Measurements from ENCODE around the gene SGPP1. TPM values are rescaled to one million over a fixed set of nuclear protein-coding genes. Genes with fewer than 3 reads are reported as not detected.
A peak's percentile ranks its signal among the peaks of the same experiment; 100 is the strongest.
"Not testable (repeated sequence)": the region's sequence is repeated elsewhere in the genome, so short reads cannot be mapped to it uniquely, and the experiment has no call there.

The SGPP1 gene
- total RNA-seq, 2 experiments from 2014 or later, result 21.0 to 35.4 TPM

GRCh38 chr14:63752449-63753169, 24.7 kb upstream of the SGPP1 start:
- H2AFZ ChIP-seq (ENCODE audit: low read length), result no peak overlapping the region
- no peaks in the 10 kb centered on the region for H3K9me2 ChIP-seq (ENCODE audit: insufficient read depth, low read length)
- ChIA-PET POLR2A (interaction anchor here (1.4 kb wide), 1 partner anchor 27 kb away, joined by 7 read pairs; no protein-coding TSS in a partner anchor), CTCF (ENCODE audit: unreplicated experiment) (no interaction called here)
- H3K27ac ChIP-seq (ENCODE audit: low read depth, low read length, poor library complexity, severe bottlenecking), result no peak overlapping the region
- intact Hi-C loops (cut with micrococcal nuclease; ENCODE audit: unreplicated experiment), result no loop called here
- no TSS peak for BruUV-seq (replicated peaks)
- no peaks in the 10 kb centered on the region for H3K36me3 ChIP-seq (ENCODE audit: insufficient read depth, low read length)
- TF ChIP-seq EZH2phosphoT487 (IDR thresholded peaks at IDR 0.05; ENCODE audit: borderline replicate concordance, low read depth, low read length), result no peak
- no peak for TF ChIP-seq CTCF (conservative IDR thresholded peaks at IDR 0.05; ENCODE audit: low read length)
- no peaks in the 10 kb centered on the region for H3K9me3 ChIP-seq (ENCODE audit: low read length)
- H3K79me2 ChIP-seq (ENCODE audit: insufficient read depth, low read depth, low read length), result peaks cover 7% of the 10 kb centered on the region; the same call in 1 of the 2 replicates
- H4K20me1 ChIP-seq (ENCODE audit: insufficient read depth, low read length), result no peaks in the 10 kb centered on the region
- H3K4me3 ChIP-seq (ENCODE audit: low read depth, low read length, poor library complexity, severe bottlenecking), result no peak overlapping the region
- DNase-seq (ENCODE audit: low spot score), result no peak
- H3K4me2 ChIP-seq (ENCODE audit: low read length), result no peak overlapping the region
- peaks cover 25% of the 10 kb centered on the region for H3K4me1 ChIP-seq (ENCODE audit: insufficient read depth, low read length, poor library complexity, severe bottlenecking)

- not testable (repeated sequence) for DNase-seq (ENCODE audit: low spot score)
Measured at GRCh38 chr14:63751076-63751475, 23.2 kb upstream of the SGPP1 start.

GRCh38 chr14:63747846-63748245, 20.0 kb upstream of the SGPP1 start:
- peak overlapping the region; percentile 65 for H3K4me2 ChIP-seq (ENCODE audit: low read length)

More at GRCh38 chr14:63751076-63751475, 23.2 kb upstream of the SGPP1 start:
- H3K4me3 ChIP-seq (ENCODE audit: low read depth, low read length, poor library complexity, severe bottlenecking); H3K9me2 ChIP-seq (ENCODE audit: insufficient read depth, low read length); H4K20me1 ChIP-seq (ENCODE audit: insufficient read depth, low read length); intact Hi-C loops (cut with micrococcal nuclease; ENCODE audit: unreplicated experiment); H3K4me2 ChIP-seq (ENCODE audit: low read length); H2AFZ ChIP-seq (ENCODE audit: low read length); H3K36me3 ChIP-seq (ENCODE audit: insufficient read depth, low read length); BruUV-seq (replicated peaks); H3K9me3 ChIP-seq (ENCODE audit: low read length); H3K27ac ChIP-seq (ENCODE audit: low read depth, low read length, poor library complexity, severe bottlenecking); H3K79me2 ChIP-seq (ENCODE audit: insufficient read depth, low read depth, low read length); CTCF ChIA-PET (ENCODE audit: unreplicated experiment): not testable (repeated sequence)
- POLR2A ChIA-PET, result interaction anchor here (0.7 kb wide), 2 partner anchors 94 to 456 kb away, joined by 5 to 6 read pairs; no protein-coding TSS in a partner anchor
- H3K4me1 ChIP-seq (ENCODE audit: insufficient read depth, low read length, poor library complexity, severe bottlenecking), result peaks cover 40% of the 10 kb centered on the region

More at GRCh38 chr14:63747846-63748245, 20.0 kb upstream of the SGPP1 start:
- H4K20me1 ChIP-seq (ENCODE audit: insufficient read depth, low read length), result no peaks in the 10 kb centered on the region
- H3K36me3 ChIP-seq (ENCODE audit: insufficient read depth, low read length), result no peaks in the 10 kb centered on the region
- ChIA-PET POLR2A (interaction anchor here (0.6 to 4.4 kb wide), 11 partner anchors 9 to 108 kb away, joined by 3 to 65 read pairs (median 3); no protein-coding TSS in a partner anchor), CTCF (ENCODE audit: unreplicated experiment) (no interaction called here)
- H3K4me1 ChIP-seq (ENCODE audit: insufficient read depth, low read length, poor library complexity, severe bottlenecking), result peaks cover 55% of the 10 kb centered on the region
- intact Hi-C loops (cut with micrococcal nuclease; ENCODE audit: unreplicated experiment), result loop anchor here (2.0 to 5.0 kb wide), 2 partner anchors 107 to 114 kb away; partner anchors contain the start of gene WDR89
- peaks cover 7% of the 10 kb centered on the region; the same call in 1 of the 2 replicates for H3K79me2 ChIP-seq (ENCODE audit: insufficient read depth, low read depth, low read length)
- peak; percentile 75 for DNase-seq (ENCODE audit: low spot score)
- BruUV-seq (replicated peaks), result no TSS peak
- H3K4me3 ChIP-seq (ENCODE audit: low read depth, low read length, poor library complexity, severe bottlenecking), result peak overlapping the region; percentile 64
- peak overlapping the region; percentile 82 for H3K27ac ChIP-seq (ENCODE audit: low read depth, low read length, poor library complexity, severe bottlenecking)
- peak overlapping the region; percentile 85; the same call in 1 of the 2 replicates for H2AFZ ChIP-seq (ENCODE audit: low read length)
- no peaks in the 10 kb centered on the region for H3K9me3 ChIP-seq (ENCODE audit: low read length)
- TF ChIP-seq CTCF (conservative IDR thresholded peaks at IDR 0.05; ENCODE audit: low read length), result no peak
- TF ChIP-seq EZH2phosphoT487 (IDR thresholded peaks at IDR 0.05; ENCODE audit: borderline replicate concordance, low read depth, low read length), result no peak
- H3K9me2 ChIP-seq (ENCODE audit: insufficient read depth, low read length), result no peaks in the 10 kb centered on the region
